ENCODE results near the gene SLCO4C1. TPM values are rescaled to one million over a fixed set of nuclear protein-coding genes. Genes with fewer than 3 reads are reported as not detected.

Gene SLCO4C1
- total and polyA plus RNA-seq, 2 of the 13 experiments (the other 11 are each of a cell fraction or from before 2014, with no cell fraction given), result 1.3 to 7.8 TPM

DNA sequence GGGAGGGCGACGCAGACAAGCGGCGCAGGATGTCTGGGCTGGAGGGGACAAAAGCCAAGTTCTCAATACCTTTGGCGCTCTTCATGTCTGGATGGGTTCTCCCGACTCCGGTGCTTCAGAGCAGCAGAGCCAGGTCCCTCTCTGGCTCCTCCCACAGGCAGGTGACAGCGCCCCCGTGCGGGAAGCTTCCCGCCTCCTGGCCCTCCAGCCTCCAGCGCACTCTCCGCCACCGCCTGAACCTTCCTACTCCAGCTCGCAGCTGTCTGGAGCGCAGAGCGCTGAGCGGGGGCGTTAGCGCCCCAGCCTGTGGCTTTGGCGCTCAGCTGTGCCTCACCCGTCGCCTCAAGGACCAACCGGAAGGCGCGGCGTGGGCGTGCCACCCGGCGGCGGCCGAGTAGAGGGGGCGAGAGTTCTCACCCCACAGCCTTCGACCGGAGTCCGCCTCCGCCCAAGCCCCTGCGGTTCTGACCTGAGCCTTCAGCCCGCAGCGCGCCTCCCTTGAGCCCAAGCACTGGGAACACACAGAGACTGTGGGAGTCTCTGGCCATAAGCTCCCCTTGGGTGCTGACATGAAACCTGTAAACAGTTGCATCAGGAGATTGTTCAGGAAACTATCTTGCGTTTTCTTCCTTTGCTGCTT lies at the start of gene SLCO4C1 (continued):
- TF ChIP-seq NR0B2 (CRISPR knock-in tag; IDR thresholded peaks at IDR 0.05), result no peak
- TF ChIP-seq FLYWCH1 (CRISPR knock-in tag; IDR thresholded peaks at IDR 0.05), result no peak
- TF ChIP-seq FOXP4 (CRISPR knock-in tag; IDR thresholded peaks at IDR 0.05), result peak; percentile 70
- TF ChIP-seq NR2F6 (IDR thresholded peaks at IDR 0.05), result no peak
- peak; percentile 48 for TF ChIP-seq NR2F6 (CRISPR knock-in tag; IDR thresholded peaks at IDR 0.05)
- TF ChIP-seq ZNF160 (CRISPR knock-in tag; IDR thresholded peaks at IDR 0.05), result peak; percentile 76
- TF ChIP-seq, protein P1, sequence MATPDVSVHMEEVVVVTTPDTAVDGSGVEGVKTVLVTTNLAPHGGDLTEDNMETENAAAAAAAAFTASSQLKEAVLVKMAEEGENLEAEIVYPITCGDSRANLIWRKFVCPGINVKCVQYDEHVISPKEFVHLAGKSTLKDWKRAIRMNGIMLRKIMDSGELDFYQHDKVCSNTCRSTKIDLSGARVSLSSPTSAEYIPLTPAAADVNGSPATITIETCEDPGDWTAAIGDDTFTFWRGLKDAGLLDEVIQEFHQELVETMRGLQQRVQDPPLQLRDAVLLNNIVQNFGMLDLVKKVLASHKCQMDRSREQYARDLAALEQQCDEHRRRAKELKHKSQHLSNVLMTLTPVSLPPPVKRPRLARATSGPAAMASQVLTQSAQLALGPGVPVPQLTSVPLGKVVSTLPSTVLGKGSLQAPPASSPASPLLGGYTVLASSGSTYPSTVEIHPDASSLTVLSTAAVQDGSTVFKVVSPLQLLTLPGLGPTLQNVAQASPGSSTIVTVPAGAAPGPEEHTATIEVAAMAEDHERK (CRISPR knock-in tag; IDR thresholded peaks at IDR 0.05; ENCODE audit: low read depth), result no peak
- peak; percentile 92; the same call in 1 of the 2 replicates for TF ChIP-seq ZNF670 (CRISPR knock-in tag; IDR thresholded peaks at IDR 0.05; ENCODE audit: borderline replicate concordance)
- TF ChIP-seq, protein P2, sequence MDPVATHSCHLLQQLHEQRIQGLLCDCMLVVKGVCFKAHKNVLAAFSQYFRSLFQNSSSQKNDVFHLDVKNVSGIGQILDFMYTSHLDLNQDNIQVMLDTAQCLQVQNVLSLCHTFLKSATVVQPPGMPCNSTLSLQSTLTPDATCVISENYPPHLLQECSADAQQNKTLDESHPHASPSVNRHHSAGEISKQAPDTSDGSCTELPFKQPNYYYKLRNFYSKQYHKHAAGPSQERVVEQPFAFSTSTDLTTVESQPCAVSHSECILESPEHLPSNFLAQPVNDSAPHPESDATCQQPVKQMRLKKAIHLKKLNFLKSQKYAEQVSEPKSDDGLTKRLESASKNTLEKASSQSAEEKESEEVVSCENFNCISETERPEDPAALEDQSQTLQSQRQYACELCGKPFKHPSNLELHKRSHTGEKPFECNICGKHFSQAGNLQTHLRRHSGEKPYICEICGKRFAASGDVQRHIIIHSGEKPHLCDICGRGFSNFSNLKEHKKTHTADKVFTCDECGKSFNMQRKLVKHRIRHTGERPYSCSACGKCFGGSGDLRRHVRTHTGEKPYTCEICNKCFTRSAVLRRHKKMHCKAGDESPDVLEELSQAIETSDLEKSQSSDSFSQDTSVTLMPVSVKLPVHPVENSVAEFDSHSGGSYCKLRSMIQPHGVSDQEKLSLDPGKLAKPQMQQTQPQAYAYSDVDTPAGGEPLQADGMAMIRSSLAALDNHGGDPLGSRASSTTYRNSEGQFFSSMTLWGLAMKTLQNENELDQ (CRISPR knock-in tag; IDR thresholded peaks at IDR 0.05; ENCODE audit: borderline replicate concordance), result no peak
- 0 out of 2 replicates have a peak, but pooled peaks have one; percentile 42 for TF ChIP-seq ZNF335 (CRISPR knock-in tag; IDR thresholded peaks at IDR 0.05)
- TF ChIP-seq ZNF20 (CRISPR knock-in tag; IDR thresholded peaks at IDR 0.05), result no peak
- TF ChIP-seq ZSCAN20 (CRISPR knock-in tag; IDR thresholded peaks at IDR 0.05; ENCODE audit: borderline replicate concordance), result no peak
- peak; percentile 35; the same call in 1 of the 2 replicates for TF ChIP-seq HMG20A (CRISPR knock-in tag; IDR thresholded peaks at IDR 0.05; ENCODE audit: borderline replicate concordance)
- TF ChIP-seq, protein P3, sequence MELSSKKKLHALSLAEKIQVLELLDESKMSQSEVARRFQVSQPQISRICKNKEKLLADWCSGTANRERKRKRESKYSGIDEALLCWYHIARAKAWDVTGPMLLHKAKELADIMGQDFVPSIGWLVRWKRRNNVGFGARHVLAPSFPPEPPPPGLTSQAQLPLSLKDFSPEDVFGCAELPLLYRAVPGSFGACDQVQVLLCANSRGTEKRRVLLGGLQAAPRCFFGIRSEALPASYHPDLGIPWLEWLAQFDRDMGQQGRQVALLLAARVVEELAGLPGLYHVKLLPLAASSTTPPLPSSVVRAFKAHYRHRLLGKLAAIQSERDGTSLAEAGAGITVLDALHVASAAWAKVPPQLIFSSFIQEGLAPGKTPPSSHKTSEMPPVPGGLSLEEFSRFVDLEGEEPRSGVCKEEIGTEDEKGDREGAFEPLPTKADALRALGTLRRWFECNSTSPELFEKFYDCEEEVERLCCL (CRISPR knock-in tag; IDR thresholded peaks at IDR 0.05; ENCODE audit: borderline replicate concordance), result no peak
- no peak for TF ChIP-seq SMAD9 (CRISPR knock-in tag; IDR thresholded peaks at IDR 0.05)
- TF ChIP-seq KAT2B (IDR thresholded peaks at IDR 0.05; ENCODE audit: borderline replicate concordance, low read depth, low read length), result no peak
- TF ChIP-seq LCORL (IDR thresholded peaks at IDR 0.05), result no peak
- peak; percentile 87 for TF ChIP-seq LCORL (CRISPR knock-in tag; IDR thresholded peaks at IDR 0.05)
- no peak for TF ChIP-seq ZNF34 (CRISPR knock-in tag; IDR thresholded peaks at IDR 0.05; ENCODE audit: borderline replicate concordance)
- no peak for TF ChIP-seq SYNCRIP (IDR thresholded peaks at IDR 0.05; ENCODE audit: insufficient read depth, low read depth, low read length)
